ENCODE measurements around the gene CDK4.
"Not testable (repeated sequence)": the region's sequence is repeated elsewhere in the genome, so short reads cannot be mapped to it uniquely, and the experiment has no call there.

The CDK4 gene

DNA sequence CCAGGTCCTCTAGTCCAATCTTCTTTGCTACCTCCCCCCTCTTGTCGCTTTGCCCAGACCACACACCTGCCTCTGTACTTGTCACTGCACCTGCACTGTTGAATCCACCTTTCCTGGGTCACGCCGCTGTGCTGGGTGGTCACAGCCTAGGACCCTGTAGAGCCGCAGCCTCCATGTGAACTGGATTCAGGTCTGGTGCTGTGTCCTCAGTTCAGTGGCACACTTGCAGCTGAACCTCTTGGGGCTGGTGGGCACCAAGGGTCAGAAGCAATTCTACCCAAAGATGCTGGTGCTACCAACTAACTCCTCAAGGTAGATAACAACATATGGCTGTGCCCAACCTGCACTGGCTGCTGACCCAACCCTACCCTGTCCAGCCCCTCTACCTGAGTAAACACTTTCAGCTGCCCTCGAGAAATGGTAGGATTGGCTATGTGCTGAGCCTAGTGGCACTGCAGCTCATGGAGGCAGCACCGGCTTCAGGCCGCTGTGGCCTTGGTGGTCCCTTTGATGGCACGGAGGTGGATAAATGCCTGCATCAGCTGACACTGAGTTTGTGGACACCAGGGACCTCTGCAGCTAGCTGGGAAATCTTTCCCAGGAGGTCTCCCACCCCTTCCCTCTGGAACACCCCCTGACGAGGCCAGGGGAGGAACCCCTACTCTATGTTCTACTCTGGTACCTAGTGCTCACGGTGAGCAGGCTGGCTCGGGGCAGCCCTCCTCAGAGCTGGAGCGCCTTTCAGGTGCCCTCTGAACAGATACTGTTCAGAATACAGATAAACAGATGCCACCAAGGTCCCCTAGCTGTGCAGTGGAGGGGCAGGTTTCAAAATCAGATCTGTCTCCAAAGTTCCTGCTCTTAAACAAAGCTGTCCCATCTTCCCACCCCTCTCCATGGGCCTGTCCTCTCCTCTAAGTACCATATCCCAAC, 27.8 kb downstream of the CDK4 start:
- no peak for FAIRE-seq

DNA sequence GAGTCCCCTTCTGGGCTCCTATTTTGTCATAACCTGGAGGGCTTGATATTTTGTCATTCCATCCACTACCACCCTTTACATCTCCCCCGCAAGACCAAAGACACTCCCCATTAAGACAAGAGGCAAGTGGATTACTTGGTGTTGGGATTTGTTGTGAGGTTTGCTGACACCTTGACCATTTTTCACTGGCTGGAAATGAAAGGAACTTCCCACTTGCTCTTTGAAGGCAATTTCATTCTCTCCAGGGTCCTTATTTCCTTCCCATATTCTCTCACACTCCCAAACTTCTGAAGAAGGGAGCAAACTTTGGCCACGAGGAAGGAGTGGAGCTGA, 28.5 kb downstream of the CDK4 start:
- FAIRE-seq: no peak

DNA sequence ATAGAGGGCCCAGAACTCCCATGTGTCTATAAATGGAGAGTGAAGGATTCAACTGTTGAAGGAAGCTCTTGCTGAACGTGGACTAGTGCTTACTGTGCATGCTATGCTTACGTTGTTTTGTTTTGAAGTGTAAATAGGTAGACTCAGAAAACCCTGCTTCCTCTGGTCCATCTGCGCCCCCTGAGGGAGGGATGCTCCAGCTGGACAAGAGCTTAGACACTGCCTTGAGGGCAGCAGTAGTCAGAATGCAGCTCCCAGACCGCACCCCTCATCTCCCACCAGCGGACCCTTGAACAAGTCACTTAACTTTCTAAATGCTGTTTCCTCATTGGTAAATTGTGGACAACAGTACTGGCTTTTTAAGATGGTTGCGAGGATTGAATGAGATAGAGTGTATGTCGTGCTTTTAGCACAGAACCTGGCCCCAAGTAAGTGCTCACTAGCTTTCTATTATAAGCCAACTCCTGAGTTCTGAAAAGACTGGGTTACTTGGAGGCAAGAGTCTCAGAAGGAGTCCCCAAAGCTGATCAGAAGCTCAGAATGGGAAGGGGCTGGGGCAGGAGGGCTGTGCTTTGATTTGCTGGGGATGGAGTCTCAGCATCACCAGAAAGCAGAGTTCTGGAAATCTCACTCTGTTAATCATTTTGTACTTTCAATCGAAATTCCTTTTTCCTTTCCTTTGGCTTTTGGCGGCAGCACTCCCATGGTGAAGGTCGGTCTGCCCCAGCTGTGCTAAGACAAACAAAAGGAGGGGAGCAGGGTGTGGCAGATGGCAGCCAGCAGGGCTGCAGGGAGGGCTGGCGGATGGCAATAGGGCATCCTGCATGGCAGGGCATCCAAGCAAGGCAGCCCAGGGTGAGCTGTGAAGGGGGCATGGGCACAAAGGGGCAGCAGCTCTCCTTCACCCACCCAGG, 29.1 kb downstream of the CDK4 start:
- no peak for FAIRE-seq

DNA sequence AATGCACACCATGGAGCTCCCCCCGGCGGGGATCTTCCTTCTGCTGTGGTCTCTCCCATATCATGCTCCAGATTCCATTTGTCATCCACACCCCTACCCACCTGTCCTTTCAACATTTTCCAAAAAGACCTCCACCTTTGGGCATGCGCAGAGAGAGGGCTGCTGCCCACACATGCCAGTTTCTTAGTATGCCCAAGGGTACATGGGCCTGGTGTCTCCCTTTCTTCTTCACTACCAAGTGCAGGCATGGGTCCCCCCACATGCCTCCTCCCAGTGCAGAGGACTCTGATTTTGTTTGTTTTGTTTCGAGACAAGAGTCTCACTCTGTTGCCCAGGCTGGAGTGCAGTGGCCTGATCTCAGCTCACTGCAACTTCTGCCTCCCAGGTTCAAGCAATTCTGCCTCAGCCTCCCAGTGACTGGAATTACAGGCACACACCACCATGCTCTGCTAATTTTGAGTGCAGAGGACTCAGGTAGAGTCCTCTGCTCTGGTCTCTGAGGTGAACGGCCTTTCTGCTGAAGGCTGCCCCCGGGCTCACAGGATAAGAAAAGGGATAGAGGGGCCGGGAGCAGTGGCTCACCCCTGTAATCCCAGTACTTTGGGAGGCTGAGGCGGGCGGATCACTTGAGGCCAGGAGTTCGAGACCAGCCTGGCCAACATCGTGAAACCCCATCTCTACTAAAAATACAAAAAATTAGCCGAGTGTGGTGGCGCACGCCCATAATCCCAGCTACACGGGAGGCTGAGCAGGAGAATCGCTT, 30.1 kb downstream of the CDK4 start:
- FAIRE-seq: not testable (repeated sequence)

DNA sequence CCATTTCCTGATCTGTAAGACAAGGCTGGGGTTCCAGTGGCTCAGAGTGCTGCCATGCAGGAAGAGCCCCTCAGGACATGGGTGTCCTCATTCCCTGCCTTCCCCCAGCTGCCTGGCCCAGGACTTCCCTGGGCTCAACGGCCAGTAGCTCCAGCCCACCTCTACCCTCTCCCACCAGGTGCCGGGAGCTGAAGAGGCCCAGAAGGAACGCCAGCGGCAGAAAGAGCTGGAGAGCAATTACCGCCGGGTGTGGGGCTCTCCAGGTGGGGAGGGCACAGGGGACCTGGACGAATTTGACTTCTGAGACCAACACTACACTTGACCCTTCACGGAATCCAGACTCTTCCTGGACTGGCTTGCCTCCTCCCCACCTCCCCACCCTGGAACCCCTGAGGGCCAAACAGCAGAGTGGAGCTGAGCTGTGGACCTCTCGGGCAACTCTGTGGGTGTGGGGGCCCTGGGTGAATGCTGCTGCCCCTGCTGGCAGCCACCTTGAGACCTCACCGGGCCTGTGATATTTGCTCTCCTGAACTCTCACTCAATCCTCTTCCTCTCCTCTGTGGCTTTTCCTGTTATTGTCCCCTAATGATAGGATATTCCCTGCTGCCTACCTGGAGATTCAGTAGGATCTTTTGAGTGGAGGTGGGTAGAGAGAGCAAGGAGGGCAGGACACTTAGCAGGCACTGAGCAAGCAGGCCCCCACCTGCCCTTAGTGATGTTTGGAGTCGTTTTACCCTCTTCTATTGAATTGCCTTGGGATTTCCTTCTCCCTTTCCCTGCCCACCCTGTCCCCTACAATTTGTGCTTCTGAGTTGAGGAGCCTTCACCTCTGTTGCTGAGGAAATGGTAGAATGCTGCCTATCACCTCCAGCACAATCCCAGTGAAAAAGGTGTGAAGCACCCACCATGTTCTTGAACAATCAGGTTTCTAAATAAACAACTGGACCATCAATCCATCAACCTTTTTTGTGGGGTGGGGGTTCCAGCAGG, 31.2 kb downstream of the CDK4 start:
- FAIRE-seq: no peak

DNA sequence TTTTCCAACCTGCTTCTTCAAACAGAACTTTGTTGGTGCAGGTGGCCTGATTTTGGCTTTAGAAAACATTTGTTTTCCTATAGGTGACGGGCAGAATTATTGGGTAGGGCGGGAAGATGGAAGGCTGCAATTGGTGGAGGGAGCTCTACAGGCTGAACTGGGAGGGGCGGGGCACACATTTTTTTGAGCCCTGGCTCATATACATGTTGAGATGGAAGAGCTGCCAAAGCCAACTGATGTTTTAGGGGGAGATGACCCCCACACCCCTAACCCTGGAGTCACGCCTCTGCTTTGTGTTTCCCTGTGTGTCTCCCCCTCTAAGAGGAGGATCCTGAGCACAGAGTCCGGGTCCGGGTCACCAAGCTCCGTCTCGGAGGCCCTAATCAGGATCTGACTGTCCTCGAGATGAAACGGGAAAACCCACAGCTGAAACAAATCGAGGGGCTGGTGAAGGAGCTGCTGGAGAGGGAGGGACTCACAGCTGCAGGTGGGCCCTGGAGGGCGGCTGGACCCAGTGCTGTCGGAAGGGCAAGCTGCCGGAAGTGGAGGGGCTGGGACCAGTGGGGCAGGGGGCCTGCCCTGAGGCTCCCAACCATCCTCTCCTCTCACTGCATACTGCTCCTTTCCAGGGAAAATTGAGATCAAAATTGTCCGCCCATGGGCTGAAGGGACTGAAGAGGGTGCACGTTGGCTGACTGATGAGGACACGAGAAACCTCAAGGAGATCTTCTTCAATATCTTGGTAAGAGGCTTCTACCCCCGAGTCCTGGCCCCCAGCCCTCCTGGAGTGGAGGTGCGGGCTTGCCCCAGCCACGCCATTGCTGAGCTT, 32.1 kb downstream of the CDK4 start:
- FAIRE-seq: no peak

DNA sequence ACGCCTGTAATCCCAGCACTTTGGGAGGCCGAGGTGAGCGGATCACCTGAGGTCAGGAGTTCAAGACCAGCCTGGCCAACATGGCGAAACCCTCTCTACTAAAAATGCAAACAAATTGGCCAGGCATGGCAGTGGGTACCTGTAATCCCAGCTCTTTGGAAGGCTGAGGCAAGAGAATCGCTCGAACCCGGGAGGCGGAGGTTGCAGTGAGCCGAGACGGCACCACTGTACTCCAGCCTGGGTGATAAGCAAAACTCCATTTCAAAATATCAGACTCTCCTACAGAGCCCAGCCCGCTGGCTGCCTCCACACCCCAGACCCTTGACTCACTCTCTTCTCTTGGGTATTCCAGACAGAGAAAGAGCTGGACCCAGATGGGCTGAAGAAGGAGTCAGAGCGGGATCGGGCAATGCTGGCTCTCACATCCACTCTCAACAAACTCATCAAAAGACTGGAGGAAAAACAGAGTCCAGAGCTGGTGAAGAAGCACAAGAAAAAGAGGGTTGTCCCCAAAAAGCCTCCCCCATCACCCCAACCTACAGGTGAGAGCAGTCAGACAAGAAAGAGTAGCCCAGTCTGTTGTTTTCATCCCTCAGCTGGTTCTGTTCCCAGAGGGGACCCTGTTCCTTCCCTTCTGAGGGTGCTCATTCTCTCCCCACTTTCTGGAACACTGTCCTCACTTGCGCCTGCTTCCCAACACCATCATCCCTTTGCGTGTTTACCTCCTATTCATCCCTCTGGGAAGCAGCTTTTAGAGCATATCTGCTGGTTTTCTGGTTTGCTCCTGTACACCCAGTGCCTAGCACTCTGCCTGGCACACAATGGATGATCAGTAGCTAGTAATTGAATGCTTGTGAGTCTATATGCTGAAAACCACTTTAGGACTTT, 33.2 kb downstream of the CDK4 start:
- no peak for FAIRE-seq

DNA sequence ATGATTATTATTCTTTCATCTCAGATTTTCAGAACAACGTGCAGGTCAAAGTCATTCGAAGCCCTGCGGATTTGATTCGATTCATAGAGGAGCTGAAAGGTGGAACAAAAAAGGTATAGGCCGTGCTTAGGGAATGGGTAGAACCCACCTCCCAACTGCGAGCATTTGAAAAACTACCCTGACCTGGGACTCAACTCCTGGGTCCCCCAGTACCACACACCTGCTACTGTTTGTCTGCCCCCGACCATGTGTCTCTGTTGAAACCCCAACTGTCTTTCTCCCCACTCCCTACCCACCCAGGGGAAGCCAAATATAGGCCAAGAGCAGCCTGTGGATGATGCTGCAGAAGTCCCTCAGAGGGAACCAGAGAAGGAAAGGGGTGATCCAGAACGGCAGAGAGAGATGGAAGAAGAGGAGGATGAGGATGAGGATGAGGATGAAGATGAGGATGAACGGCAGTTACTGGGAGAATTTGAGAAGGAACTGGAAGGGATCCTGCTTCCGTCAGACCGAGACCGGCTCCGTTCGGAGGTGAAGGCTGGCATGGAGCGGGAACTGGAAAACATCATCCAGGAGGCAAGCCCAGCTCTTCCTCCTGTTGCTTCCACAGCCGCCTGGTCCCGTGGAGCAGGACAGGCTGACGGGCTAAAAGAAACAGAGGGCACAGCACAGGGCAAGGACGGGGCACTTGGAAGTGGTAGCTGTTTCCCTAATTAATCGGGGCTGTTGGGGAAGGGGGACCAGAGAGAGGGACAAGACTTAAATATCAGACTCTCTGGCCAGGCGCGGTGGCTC, 34.1 kb downstream of the CDK4 start:
- FAIRE-seq: no peak

DNA sequence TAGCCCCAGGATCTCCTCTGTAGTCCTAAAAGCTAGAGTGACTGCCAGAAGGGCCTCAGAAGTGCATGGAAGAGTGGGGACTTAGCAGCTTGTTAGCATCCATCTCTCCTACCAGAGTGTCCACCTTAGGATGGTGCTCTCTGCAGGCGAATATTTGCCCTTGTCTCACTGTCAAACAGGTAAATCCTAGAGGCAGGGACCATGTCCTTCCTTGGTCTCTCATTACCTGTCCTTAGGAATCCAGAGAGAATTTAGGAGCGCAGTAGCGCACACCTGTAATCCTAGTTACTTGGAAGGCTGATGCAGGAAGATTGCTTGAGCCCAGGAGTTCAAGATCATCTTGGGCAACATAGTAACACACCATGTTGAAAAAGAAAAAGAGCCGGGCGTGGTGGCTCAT, 35.0 kb downstream of the CDK4 start:
- no peak for FAIRE-seq

DNA sequence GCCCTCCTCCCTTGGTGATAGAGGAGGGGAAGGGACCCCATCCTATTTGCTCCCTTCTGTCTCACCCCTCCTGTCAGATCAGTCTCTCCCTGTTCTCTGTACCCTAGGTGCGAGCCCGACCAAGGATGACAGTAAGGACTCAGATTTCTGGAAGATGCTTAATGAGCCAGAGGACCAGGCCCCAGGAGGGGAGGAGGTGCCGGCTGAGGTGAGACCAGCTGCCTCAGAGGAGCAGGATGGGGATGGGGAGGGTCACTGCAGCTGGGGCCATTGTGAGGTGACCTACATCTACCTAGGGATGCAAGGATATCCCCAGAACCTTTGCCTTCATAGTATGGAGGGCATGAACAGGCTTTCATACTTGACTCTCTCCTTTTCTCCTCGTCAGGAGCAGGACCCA, 35.8 kb downstream of the CDK4 start:
- FAIRE-seq: no peak

DNA sequence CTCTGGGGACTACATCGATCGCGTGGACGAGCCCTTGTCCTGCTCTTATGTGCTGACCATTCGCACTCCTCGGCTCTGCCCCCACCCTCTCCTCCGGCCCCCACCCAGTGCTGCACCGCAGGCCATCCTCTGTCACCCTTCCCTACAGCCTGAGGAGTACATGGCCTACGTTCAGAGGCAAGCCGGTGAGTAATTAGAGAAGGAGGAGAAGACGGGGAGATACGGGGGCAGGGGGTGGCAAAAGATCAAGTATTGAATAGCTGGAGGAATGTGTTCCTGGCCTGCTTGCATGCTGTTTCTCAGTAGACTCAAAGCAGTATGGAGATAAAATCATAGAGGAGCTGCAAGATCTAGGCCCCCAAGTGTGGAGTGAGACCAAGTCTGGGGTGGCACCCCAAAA, 36.3 kb downstream of the CDK4 start:
- FAIRE-seq: no peak

DNA sequence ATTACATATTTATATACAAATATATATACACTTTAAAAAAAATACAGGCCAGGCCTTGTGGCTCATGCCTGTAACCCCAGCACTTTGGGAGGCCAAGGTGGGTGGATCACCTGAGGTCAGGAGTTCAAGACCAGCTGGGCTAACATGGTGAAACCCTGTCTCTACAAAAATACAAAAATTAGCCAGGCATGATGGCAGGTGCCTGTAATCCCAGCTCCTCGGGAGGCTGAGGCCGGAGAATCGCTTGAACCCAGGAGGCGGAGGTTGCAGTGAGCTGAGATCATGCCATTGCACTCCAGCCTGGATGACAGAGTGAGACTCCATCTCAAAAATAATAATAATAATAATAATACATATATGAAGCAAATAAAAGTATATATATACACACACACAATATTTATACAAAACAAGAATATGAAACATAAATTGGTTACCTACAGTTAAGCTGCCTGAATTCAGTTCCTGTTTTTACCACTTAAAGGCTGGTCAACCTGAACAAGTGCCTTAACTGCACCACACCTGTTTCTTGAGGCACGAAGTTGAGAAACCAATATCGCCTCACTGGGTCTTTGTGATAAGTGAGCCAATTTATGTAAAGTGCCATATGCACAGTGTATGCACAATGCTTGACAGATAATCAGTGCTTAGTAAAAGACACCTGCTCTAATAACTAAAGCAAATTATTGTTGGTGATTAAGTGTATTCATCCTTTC, 36.9 kb downstream of the CDK4 start:
- FAIRE-seq: not testable (repeated sequence)

DNA sequence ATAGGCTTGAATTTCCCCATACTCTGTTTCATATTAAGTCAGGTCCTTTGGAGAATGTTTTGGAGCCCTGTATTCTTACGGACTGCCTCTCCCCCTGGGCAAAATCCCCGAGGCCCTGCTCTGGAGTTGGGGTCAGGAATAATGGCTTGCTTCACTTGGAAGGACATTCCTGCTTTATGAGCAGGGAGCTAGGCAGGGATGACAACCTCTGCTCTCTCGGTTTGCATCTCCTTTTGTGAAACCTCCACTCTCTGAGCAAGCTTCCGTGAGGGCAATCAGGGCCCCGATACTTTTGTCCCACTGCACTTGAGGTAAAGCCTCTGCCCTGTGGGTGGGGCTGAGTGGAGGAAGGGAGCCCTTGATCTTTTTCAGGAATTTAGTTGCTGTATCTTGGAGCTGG, 38.9 kb downstream of the CDK4 start:
- no peak for FAIRE-seq

DNA sequence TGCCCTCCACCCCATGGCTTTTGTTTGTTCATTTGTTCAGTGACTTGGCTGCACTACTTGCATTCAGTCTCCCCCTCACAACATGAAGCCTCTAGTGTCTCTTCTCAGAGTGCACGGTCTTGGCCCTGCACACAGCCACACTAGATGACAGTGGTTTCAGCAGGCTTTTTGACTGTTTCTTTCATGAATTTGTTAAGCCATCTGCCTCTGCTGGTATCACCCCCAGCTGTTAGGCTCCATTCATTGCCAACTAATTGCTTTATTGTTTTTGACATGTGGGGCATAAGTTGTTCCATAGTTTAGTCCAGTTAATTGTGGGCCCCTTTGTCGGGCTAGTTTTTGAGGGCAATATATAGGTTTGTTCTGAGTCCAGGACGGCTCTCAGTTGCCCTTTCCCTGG, 39.4 kb downstream of the CDK4 start:
- FAIRE-seq: no peak

DNA sequence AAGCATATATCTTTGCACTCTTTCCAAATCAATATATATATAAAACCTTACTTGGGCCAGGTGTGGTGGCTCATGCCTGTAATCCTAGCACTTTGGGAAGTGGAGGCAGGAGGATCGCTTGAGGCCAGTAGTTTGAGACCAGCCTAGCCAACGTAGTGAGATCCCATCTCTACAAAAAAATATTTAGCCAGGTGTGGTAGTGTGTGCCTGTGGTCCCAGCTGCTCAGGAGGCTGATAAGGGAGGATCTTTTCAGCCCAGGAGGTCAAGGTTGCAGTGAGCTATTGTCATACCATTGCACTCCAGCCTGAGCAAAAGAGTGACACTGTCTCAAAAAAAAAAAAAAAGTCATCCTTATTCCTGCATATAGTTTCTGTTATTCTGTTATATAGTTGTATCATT, 43.8 kb downstream of the CDK4 start:
- no peak for FAIRE-seq

DNA sequence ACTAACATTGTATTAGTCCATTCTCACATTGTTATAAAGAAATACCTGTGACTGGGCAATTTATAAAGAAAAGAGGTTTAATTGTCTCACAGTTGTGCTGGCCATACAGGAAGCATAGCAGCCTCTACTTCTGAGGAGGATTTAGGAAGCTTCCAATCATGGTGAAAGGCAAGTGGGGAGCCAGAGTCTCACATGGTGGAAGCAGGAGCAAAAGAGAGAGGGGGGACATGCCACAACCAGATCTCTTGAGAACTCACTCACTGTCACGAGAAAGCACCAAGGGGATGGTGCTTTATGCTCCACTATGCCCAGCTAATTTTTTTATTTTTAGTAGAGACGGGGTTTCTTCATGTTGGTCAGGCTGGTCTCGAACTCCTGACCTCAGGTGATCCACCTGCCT, 44.9 kb downstream of the CDK4 start:
- no peak for FAIRE-seq

DNA sequence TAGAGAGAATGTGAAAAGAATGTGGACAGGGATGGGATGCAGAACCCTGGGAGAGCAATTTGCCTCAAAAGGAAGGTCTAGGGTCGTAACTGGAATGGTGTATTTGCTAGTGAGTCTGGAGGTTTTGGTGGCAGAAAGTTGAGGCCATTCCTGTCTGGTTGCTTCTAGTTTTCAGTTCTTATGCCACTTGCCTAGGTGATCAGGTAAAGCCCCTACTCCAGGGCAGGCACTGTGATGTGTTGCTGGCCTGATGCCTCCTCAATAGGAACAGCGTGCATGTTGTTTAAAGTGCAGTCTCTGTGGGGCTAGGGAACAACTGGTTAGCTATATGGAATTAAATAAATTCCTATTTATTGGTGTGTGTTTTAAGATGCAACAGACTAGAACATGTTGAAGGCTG, 51.8 kb downstream of the CDK4 start:
- FAIRE-seq: no peak

DNA sequence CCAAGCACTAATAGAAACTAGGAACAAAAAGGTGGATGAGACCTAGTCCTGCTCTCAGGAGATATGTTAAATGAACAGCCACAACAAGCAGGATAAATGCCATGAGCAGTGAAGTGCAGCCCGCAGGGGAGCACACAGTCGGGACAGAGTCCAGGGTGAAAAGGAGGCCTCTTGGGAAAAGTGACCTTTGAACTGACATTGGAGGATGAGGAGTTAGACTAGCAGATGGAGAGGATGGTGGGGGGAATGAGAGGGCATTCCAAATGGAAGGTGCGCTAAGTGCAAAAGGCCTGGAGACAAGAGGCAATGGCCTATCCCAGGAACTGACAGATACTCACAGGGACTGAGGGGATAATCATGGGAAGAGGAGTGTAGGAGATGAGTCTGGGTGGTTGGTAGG, 53.7 kb downstream of the CDK4 start:
- no peak for FAIRE-seq

Measured in A204.1 (cell line).